Stimulated activated naive CD4-positive, alpha-beta T cell treated with Interleukin-2 at 50 U/mL for 16 hours (primary cell): ENCODE results near the gene ARRDC5.
"Not testable (repeated sequence)": the region's sequence is repeated elsewhere in the genome, so short reads cannot be mapped to it uniquely, and the experiment has no call there.

Experiments used
- DNase-seq: peaks from one replicate; lab custom pipeline; 2025; lab: John Stamatoyannopoulos, UW

Gene ARRDC5

DNA sequence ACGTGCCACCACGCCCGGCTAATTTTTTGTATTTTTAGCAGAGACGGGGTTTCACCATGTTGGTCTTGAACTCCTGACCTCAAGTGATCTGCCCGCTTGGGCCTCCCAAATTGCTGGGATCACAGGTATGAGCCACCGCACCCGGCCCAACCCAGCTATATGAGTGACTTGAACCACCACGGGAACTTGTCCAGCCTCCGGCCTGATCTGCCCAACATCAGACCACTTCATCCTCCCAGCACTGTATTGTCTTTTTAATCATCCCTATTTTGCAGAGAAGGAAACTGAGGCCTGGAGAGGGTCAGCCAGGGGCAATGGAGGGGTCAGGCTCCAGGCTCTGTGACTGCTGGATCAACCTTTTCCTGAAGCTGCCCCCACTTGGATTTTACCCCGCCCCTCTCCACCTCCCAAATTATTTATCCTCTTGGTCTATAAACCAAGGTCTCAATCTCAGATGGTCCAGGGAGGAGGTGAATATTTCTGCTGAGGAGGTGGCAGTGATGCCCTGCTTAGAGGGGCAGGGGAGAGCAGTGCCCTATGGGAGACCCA is 34.3 kb downstream of the ARRDC5 start:
- no peak for DNase-seq

DNA sequence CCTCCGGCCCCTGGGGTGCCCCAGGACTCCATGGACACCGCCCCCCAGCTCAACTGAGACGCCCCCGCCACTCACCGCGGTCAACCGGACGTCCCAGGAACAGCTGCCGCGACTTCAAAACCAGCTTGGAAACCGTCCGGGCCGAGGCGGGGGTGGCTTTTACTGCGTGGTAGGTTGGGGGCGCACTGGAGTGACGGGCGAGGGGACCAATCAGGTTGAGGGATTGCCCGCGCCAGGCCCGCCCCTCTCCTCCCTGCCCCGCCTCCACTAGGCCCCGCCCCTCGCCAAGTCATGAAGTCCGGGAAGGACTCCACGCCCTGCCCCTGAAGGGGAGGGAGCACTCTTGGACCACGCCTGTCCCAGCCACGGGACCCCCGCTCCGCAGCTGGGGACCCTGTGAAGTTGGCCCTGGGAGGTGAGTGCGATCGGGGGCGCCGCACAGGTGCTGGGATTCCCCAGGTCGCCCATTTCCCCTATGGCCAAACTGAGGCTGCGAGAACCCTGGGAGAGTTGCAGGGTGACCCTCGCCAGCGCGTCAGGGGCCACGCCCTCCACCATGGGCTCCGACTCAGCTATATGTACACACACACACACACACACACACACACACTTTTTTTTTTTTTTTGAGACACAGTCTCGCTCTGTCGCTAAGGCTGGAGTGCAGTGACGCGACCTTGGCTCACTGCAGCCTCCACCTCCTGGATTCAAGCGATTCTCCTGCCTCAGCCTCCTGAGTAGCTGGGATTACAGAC is 35.0 kb downstream of the ARRDC5 start, which contains the start of gene PLIN3:
PLIN3 (minus strand) TSS at position 134 of the 752 bp plus-strand sequence. CDS start 6,273 bp downstream, outside the sequence.
- DNase-seq = peak; percentile 89

DNA sequence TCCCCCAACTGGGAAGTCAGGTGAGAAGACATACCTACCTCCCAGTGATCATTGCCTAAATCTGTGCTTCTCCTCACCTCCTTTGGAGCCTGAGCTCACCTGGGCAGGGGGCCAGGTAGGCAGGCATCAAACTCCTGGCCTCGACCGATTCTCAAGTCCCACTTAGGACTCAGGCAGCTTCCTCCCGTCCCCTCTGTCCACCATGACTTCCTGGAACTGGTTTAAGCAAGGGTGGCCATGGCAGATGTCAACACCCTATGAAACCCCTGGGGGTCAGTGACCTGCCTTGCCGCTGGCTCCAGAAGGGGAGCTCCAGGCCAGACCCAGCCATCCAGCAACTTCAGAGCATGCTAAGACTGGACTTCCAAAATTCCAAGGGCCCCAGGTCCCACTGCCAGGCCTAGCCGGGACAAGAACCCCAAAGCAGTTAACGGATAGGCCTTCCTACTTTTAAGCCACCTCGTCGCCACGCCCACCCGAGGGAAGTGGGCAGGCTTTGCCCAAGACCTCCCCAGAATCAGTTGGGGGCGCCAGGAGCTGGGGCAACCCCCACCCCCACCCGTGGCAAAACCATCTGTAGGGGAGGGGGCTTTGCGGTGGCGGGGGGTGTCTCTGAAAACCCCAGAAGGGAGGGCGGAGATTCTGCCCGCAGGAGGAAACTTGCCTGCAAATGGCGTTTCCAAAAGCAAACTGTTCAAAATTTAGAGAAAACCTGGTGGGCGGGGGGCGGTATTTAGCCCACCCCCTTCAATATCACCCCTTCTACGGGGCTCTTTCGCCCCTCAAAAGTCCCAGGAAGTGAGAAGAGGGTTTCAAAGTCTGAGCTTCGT is 35.9 kb downstream of the ARRDC5 start:
- DNase-seq = peak; percentile 38

DNA sequence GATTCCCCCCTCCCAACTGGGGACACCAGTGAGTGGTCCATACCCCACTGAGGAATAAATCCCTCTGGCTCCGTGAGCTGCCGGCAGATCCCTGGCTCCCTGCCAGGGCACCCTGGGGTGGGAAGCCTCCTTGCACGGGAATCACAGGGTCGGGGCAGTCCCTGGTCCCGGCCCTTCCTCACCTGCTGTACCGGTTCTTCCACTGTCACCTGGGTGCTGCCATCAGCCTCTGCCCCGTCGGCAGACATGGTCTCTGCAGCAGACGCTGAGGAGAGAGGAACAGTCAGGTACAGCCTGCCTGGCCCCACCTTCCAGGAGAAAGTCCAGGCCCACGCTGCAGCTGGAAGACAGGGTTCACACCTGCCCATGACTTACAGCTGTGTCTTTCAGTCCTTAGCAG is 41.5 kb downstream of the ARRDC5 start:
- no peak for DNase-seq

DNA sequence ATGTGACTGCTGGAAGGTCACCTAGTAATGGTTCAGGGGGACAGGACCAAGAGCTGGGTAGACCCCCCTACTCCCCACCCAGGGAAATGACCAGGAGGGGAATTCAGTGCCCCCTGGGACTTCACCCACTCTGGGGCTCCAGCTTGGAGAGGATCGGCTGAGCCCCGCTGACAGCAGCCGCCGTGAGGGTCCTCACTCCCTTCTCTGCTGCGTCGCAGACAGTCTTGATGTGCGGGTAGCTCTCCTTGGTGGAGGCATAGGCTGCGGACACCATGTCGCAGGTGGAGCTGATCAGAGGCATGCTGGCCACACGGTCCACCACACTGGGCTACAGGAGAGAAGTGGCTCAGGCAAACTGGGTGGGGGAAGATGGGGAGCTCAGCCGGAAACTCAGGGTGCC is 43.0 kb downstream of the ARRDC5 start:
- no peak for DNase-seq

DNA sequence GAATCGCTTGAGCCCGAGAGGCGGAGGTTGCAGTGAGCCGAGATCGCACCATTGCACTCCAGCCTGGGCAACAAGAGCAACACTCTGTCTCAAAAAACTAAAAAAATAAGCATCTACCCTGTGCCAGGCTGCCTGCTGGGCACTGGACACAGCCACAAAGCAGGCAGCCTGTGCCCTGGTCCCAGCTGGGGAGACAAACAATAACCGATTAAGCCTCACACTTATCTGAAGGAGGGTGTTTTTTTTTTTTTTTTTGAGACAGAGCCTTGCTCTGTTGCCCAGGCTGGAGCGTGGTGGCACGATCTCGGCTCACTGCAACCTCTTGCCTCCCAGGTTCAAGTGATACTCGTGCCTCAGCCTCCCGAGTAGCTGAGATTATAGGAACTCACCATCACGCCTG is 46.2 kb downstream of the ARRDC5 start:
- DNase-seq = not testable (repeated sequence)

DNA sequence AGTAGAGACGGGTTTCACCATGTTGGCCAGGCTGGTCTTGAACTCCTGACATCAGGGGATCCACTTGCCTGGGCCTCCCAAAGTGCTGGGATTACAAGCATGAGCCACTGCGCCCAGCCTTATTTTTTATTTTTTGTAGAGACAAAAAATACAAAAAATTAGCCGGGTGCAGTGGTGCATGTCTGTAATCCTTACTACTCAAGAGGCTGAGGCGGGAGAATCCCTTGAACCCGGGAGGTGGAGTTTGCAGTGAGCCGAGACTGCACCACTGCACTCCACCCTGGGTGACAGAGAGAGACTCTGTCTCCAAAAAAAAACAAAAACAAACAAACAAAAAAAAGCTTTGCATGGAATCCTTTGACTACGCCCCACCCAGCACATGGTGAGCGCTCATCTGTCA is 49.2 kb downstream of the ARRDC5 start:
- DNase-seq = not testable (repeated sequence)

DNA sequence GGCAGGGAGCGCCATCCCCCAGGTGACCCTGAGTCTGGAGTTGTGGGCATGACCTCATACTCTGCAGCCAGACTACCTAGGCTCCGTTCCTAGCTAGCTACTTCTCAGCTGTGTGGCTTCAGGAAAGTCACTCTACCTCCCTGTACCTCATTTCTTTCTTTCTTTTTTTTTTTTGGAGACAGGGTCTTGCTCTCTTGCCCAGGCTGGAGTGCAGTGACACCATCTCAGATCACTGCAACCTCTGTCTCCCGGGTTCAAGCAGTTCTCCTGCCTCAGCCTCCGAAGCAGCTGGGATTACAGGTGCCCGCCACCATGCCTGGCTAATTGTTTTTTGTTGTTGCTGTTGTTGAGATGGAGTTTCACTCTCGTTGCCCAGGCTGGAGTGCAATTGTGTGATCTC is 50.2 kb downstream of the ARRDC5 start:
- DNase-seq = no peak

DNA sequence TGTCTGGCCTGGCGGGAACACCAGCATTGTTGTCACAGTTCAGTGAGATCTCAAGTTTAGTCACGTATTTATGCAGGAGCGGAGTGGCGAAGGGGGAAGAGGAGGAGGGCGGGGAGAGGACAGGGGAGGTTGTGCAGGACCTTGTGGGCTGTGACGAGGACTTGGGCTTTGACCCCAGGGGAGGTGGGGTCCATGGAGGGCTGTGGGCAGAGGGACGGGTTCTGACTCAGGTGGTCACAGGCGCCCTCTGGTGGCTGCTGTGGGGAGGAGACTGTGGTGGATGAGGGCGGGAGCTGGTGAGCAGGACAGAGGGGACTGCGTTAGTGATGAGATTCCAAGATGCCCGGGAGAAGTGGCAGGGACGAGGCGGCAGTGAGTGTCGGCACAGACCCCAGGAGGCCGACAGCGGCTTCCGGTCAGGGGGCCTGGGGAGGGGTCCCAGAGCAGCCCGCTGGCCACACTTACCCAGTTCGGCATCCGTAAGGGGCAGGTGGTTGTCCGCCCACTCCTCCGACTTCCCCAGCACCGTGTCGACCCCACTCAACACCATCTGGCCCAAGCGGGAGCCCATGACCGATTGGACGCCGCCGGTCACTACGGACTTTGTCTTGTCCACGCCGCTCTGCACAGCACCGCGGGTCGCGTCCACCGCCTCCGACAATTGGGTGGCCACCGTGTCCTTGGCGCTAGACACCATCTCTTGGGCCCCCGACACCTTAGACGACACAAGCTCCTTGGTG is 51.0 kb downstream of the ARRDC5 start:
- DNase-seq = peak; percentile 58

DNA sequence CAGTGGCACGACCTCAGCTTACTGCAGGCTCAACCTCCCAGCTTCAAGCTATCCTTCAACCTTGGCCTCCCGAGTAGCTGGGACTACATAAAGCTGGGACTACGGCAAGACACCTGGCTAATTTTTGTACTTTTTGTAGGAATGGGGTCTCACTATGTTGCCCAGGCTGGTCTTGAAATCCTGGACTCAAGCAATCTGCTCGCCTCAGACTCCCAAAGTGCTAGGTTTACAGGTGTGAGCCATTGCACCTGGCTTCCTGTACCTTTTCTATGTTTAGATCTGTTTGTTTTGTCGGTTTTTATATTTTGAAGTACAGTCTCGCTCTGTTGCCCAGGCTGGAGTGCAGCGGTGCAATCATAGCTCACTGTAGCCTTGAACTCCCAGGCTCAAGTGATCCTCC is 53.7 kb downstream of the ARRDC5 start:
- no peak for DNase-seq

DNA sequence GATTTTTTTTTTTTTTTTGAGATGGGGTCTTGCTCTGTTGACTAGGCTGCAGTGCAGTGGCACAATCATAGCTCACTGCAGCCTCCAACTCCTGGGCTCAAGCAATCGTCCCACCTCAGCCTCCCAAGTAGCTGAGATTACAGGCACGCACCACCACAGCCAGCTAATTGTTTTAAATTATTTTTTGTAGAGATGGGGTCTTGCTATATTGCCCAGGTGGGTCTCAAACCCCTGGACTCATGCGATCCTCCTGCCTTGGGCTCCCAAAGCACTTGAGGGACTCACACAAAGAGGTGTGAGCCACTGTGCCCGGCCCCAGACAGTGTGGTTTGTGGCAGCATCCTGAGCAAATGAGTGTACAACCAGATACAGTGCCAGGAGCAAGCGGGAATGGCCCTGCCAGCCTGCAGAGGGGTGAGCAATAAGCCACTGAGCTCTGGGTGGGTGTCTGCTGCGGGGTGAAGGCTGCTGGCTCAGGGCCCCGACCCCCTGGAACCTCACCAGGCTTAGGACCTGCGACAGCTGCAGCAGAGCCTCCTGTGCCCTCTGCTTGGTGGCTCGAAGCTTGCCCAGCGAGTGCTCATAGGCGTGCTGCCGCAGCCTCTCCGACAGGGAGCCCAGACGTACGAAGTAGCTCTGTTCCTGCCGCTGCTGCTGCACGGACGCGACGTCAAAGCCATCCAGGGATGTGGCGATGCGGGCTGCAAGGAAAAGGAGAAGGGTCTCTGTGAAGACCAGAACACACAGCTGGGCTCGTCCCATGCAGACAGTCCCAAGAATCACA is 55.3 kb downstream of the ARRDC5 start:
- no peak for DNase-seq

DNA sequence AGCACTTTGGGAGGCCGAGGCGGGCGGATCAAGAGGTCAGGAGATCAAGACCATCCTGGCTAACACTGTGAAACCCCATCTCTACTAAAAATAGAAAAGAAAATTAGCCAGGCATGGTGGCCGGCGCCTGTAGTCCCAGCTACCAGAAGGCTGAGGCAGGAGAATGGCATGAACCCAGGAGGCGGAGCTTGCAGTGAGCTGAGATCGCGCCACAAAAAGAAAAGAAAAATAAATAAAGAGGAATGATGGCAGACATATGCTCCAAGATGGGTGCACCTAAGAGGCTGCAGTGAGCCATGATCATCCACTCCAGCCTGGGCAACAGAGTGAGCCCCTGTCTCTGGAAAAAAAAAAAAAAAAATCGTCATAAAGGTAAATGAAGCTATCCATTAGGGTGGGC is 56.7 kb downstream of the ARRDC5 start:
- DNase-seq = not testable (repeated sequence)

DNA sequence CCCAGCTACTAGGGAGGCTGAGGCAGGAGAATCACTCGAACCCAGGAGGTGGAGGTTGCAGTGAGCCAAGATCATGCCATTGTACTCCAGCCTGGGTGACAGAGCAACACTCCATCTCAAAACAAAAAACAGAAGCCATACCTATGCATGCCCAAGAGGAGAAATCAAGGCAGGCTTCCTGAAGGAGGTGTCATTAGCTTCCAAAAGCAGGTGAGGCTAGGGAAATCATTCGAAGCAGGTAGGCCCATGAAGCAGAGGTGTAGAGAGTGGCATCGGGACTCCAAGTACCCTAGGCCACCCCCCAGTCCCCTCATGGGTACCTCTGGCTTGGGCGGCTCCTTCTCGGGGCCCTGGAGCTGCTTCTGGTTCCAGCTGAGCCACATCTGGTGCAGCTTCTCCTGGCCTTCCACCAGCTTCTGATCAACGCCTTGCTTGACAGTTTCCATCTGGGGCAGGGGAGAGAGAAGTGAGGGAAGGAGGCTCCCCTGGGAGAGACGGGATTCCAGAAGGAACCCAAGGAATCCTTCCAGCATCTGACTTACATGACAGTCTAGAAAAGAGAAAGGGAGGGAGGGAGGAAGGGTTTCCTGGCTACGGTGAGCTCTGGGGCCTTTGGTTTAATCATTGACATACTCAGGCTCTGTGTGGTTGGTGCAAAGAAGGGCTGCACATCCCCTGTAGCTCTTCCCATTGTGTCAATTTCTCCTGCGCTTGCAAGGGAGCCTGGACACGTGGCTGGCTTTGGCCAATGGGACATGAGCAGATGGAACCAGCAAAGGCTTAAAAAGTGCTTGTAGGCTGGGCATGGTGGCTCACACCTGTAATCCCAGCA is 58.1 kb downstream of the ARRDC5 start:
- no peak for DNase-seq

DNA sequence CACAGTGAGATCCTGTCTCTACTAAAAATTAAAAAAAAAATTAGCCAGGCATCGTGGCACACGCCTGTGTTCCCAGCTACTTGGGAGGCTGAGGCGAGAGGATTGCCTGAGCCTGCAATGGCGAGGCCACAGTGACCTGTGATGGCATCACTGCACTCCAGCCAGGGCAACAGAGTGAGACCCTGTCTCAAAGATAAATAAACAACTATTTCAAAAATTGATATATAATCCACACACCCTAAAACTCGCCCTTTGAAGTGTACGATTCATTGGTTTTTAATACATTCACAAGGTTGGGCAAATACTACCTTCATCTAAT is 59.1 kb downstream of the ARRDC5 start:
- no peak for DNase-seq
